Mesothelial cell of epicardium (in vitro differentiated cells): ENCODE measurements around the gene GGT7. TPM values are rescaled to one million over a fixed set of nuclear protein-coding genes. Genes with fewer than 3 reads are reported as not detected.
"Not testable (repeated sequence)": the region's sequence is repeated elsewhere in the genome, so short reads cannot be mapped to it uniquely, and the experiment has no call there.

Experiments used
- DNase-seq, 2 experiments: peaks; one replicate each; pipeline ENCODE4 v3.0.0; 2021; ENCODE audit warnings: low spot score in 2 of 2; ENCODE audit not compliant: unreplicated experiment in 2 of 2
- H3K27ac Mint-ChIP-seq: 2 replicates; pipeline ENCODE4 v1.8.0; 2021; ENCODE audit warnings: mixed read lengths
- H3K27me3 Mint-ChIP-seq: 2 replicates; pipeline ENCODE4 v1.8.0; 2021; ENCODE audit warnings: low read depth, mixed read lengths
- H3K36me3 Mint-ChIP-seq: 2 replicates; pipeline ENCODE4 v1.8.0; 2021; ENCODE audit warnings: mixed read lengths
- H3K4me1 Mint-ChIP-seq: 2 replicates; pipeline ENCODE4 v1.8.0; 2021; ENCODE audit warnings: mixed read lengths
- H3K4me3 Mint-ChIP-seq: 2 replicates; pipeline ENCODE4 v1.8.0; 2021; ENCODE audit warnings: mild to moderate bottlenecking, moderate library complexity, mixed read lengths
- H3K9me3 Mint-ChIP-seq: 2 replicates; pipeline ENCODE4 v1.8.0; 2021; ENCODE audit warnings: mixed read lengths
- total RNA-seq: library from RNA; stranded (reverse); gene quantifications from 3 replicates; pipeline ENCODE4 v1.2.1, GENCODE V29; 2021
- TF ChIP-seq, protein P1 (sequence below): fragments of 200-600 bp; sonication (generic); IDR thresholded peaks from one replicate; pipeline ENCODE4 v1.5.0; 2021; ENCODE audit warnings: antibody characterized with exemption; ENCODE audit not compliant: unreplicated experiment

The GGT7 gene
- total RNA-seq, 1 donor from 2014 or later = 35.9 TPM

DNA sequence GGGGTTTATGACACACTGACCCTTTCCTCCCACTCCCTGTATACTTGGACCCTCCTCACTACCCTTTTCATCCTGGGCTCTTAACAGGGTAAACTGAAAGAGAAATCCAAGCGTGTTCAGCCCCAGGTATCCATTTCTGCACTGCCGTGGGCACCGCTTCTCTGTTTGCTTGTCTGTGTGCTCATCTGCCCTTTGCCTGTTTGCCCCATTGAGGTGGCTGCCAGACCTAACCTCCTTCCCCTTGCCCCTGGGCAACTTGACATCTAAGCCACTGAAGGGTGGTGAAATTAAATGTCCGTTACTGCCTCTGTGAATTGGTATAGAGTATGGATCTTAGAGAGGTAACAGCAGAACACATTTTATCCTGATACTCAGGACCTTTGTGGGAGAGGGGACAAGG lies 42.5 kb upstream of the GGT7 start:
- Mint-ChIP-seq H3K36me3 (peaks cover 5% of the 10 kb centered on the region), H3K9me3 (no peaks in the 10 kb centered on the region)
- DNase-seq = no peak

DNA sequence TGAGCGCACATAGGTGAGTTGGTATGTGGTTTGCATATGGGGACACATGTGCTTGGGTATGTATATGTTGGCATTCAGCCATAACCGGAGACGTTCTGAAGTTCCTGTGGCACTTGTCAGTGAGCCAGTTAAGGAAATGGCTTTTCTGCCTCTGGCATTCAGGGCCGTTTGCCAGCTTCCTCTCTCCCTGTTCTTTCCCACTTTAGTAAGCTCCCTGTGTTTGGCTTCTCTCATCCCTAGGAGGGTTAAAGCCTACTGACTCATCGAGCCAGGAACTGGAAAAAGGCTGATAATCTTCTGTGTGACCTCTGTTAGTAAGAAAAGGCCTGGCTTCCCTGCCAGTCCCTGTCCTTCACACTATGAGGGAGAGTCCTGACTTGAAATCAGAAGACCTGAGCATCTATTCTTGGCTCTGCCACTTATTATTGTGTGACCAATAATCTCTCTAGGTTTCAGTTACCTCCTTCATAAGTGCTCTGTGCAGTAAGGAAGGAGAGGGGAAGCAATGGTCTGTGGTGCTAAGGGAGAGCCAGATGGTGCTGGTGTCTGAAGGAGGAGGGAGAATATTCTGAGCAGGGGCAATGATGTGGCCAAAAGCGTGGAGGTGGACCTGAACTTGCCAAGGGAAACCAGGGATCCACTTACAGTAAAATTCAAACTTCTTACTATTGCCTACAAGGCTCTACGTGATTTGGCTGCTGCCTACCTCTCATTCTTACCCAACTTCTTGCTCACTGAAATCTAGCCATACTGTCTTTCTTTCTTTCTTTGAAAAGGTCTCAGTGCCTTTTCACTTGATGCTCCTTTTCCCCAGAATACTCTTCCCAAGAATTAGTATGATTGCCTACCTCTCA lies 35.2 kb upstream of the GGT7 start:
- DNase-seq = no peak
- TF ChIP-seq, protein P1, sequence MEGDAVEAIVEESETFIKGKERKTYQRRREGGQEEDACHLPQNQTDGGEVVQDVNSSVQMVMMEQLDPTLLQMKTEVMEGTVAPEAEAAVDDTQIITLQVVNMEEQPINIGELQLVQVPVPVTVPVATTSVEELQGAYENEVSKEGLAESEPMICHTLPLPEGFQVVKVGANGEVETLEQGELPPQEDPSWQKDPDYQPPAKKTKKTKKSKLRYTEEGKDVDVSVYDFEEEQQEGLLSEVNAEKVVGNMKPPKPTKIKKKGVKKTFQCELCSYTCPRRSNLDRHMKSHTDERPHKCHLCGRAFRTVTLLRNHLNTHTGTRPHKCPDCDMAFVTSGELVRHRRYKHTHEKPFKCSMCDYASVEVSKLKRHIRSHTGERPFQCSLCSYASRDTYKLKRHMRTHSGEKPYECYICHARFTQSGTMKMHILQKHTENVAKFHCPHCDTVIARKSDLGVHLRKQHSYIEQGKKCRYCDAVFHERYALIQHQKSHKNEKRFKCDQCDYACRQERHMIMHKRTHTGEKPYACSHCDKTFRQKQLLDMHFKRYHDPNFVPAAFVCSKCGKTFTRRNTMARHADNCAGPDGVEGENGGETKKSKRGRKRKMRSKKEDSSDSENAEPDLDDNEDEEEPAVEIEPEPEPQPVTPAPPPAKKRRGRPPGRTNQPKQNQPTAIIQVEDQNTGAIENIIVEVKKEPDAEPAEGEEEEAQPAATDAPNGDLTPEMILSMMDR = no peak
- H3K9me3 Mint-ChIP-seq = no peaks in the 10 kb centered on the region
- H3K27me3 Mint-ChIP-seq = no peaks in the 10 kb centered on the region
- H3K36me3 Mint-ChIP-seq = no peaks in the 10 kb centered on the region
- H3K4me3 Mint-ChIP-seq = no peak overlapping the region
- H3K27ac Mint-ChIP-seq = peak overlapping the region; percentile 84
- peaks cover 9% of the 10 kb centered on the region for H3K4me1 Mint-ChIP-seq

More for the DNA sequence above, 42.5 kb upstream of the GGT7 start:
- Mint-ChIP-seq H3K4me3 (no peak overlapping the region), H3K27me3 (no peaks in the 10 kb centered on the region), H3K27ac (no peak overlapping the region), H3K4me1 (no peaks in the 10 kb centered on the region)
- TF ChIP-seq, protein P1 = no peak

DNA sequence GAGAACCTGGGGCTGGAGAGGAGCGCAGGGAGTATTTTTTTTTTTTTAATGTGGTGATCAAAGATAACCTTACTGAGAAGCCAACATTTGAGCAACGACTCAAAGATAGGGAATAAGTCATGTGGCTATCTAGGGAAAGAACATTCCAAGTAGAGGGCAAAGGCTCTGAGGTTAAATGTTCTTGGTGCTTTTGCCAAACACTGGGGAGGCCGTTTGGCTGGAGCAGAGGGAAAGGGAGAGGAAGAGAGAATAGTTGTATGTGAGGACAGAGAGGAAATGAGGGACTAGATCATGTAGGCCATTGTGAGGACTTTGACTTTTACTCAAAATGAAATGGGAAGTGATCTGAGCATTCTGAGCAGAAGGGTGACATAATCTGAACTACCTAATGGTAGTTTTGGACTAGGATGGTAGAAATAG lies 31.6 kb upstream of the GGT7 start:
- DNase-seq = no peak
- peaks cover 3% of the 10 kb centered on the region for H3K36me3 Mint-ChIP-seq
- TF ChIP-seq, protein P1 = no peak
- H3K27ac Mint-ChIP-seq = no peak overlapping the region
- no peak overlapping the region for H3K4me3 Mint-ChIP-seq
- peaks cover 9% of the 10 kb centered on the region for H3K4me1 Mint-ChIP-seq
- no peaks in the 10 kb centered on the region for H3K27me3 Mint-ChIP-seq
- no peaks in the 10 kb centered on the region for H3K9me3 Mint-ChIP-seq

DNA sequence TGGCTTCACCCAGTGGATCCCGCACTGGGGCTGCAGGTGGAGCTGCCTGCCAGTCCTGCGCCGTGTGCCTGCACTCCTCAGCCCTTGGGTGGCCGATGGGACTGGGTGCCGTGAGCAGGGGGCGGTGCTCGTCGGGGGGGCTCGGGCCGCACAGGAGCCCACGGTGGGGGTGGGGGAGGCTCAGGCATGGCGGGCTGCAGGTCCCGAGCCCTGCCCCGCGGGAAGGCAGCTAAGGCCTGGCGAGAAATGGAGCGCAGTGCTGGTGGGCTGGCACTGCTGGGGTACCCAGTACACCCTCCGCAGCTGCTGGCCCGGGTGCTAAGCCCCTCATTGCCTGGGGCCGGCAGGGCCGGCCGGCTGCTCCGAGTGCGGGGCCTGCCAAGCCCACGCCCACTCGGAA lies 26.1 kb upstream of the GGT7 start:
- H3K27ac Mint-ChIP-seq, H3K4me3 Mint-ChIP-seq, H3K4me1 Mint-ChIP-seq, H3K36me3 Mint-ChIP-seq, DNase-seq, H3K9me3 Mint-ChIP-seq, H3K27me3 Mint-ChIP-seq: not testable (repeated sequence)

DNA sequence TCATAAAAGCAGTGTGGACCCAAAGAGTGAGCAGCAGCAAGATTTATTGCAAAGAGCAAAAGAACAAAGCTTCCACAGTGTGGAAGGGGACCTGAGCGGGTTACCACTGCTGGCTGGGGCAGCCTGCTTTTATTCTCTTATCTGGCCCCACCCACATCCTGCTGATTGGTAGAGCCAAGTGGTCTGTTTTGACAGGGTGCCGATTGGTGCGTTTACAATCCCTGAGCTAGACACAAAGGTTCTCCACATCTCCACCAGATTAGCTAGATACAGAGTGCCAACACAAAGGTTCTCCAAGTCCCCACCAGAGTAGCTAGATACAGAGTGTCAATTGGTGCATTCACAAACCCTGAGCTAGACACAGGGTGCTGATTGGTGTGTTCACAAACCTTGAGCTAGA lies 25.5 kb upstream of the GGT7 start:
- not testable (repeated sequence) for H3K4me3 Mint-ChIP-seq, H3K36me3 Mint-ChIP-seq, DNase-seq, H3K27me3 Mint-ChIP-seq, H3K4me1 Mint-ChIP-seq, H3K9me3 Mint-ChIP-seq, H3K27ac Mint-ChIP-seq

DNA sequence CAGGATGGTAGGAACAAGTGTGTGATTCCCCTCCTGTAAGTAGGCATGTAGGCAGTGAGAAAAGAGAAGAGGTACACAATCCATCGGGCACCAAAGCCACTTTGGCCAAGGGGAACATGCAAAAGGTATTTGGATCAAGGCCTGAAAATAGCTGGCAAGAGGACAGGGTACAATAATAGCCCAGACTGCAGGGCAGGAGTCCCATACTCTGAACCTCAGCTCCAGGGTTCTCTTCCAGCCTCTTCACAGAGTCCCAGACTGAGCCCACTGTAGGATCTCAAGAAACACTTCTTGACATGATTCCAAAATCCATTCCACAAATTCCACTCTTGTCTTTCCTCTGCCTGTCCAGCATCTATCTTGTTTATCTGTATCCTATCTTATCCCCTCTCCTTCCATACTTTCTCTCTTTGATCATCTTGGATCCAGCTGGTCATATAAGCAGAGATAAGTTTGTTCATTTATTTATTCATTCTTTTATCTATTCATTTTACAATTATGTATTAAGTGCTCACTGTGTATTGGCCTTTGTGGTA lies 23.5 kb upstream of the GGT7 start:
- TF ChIP-seq, protein P1 = no peak
- peaks cover 9% of the 10 kb centered on the region for H3K36me3 Mint-ChIP-seq
- H3K9me3 Mint-ChIP-seq = no peaks in the 10 kb centered on the region
- H3K27ac Mint-ChIP-seq = no peak overlapping the region
- no peak for DNase-seq
- H3K4me1 Mint-ChIP-seq = peaks cover 7% of the 10 kb centered on the region
- no peak overlapping the region for H3K4me3 Mint-ChIP-seq
- H3K27me3 Mint-ChIP-seq = no peaks in the 10 kb centered on the region
